MM.1S (cell line): ENCODE measurements around the gene TNFSF8.

ENCODE experiments used
- CTCF ChIP-seq: fragments of 300-600 bp; sonication (generic); IDR thresholded peaks from 2 replicates; pipeline ENCODE4 v1.5.1; 2016; ENCODE audit warnings: antibody characterized with exemption, low read length, mixed read lengths
- EZH2 ChIP-seq: fragments of 300-600 bp; sonication (generic); optimal IDR thresholded peaks from 2 replicates; pipeline ENCODE3; 2017; ENCODE audit warnings: low read depth, mild to moderate bottlenecking, antibody characterized with exemption, low read length, mixed read lengths
- EZH2phosphoT487 ChIP-seq: fragments of 300-600 bp; sonication (generic); IDR thresholded peaks from 2 replicates; pipeline ENCODE4 v1.6.1; 2018; ENCODE audit warnings: antibody characterized with exemption, low read length

GRCh38 chr9:114950761-114951160, 20.4 kb upstream of the TNFSF8 start:
- TF ChIP-seq CTCF (no peak), EZH2phosphoT487 (no peak), EZH2 (no peak)
